Jurkat, Clone E6-1 (cell line): ENCODE results near the gene CATSPERD.
"Not testable (repeated sequence)": the region's sequence is repeated elsewhere in the genome, so short reads cannot be mapped to it uniquely, and the experiment has no call there.

Experiments
- DNase-seq: peaks from one replicate; pipeline ENCODE4 v3.0.0-alpha.2; 2011; ENCODE audit warnings: low read depth, low spot score
- H3K4me3 ChIP-seq: 2 replicates; pipeline ENCODE4 v1.5.1; 2011; ENCODE audit warnings: mild to moderate bottlenecking, low read length, control low read depth, moderate library complexity

The CATSPERD gene

DNA sequence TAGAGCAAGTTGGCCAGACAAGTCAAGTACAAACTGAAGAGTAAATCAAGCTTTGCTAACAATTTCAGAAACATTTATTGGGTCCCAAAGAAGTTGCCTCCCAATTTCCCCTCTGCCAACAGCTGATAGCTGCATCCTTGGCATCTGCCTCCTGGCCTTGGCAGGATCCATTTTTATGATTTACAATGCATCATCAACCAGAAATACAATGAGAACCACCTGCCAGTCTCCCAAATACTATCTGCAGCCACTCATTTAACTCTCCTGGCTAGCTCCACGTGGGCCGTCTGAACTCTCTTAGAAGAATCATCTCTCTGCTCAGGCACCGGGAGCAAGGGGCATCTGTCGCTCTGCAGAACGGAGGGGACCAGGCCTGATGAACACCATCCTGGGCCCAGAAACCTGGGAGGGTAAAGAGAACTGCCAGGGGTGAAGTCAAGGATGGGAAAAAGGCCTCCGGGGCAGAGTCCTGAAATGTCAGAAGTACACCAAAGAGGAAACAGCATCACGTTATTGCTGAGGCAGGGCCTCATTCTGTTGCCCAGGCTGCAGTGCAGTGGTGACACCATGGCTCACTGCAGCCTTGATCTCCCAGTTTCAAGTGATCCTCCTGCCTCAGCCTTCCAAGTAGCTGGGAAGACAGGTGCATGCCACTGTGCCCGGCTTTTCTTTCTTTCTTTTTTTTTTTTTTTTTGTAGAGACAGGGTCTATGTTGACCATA, 3.1 kb upstream of the CATSPERD start:
- no peak overlapping the region for H3K4me3 ChIP-seq
- no peak for DNase-seq

DNA sequence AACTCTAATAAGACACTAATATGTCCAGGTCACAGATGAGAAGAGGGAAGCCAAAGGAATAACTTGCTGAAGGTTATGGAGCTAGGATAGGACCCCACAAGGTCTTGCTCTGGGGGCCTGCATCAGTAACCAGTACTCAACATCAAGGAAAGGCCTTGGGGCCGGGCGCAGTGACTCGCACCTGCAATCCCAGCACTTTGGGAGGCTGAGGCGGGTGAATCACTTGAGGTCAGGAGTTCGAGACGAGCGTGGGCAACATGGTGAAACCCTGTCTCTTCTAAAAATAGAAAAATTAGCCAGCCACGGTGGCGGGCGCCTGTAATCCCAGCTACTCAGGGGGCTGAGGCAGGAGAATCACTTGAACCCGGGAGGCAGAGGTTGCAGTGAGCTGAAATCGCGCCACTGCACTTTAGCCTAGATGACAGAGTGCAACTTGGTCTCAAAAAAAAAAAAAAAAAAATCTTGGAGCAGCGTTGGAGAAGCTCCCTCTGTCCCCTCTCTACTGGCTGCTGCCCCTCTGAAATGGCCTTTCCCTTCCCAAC, 2.3 kb upstream of the CATSPERD start:
- no peak for DNase-seq
- H3K4me3 ChIP-seq, result peak overlapping the region; percentile 99

DNA sequence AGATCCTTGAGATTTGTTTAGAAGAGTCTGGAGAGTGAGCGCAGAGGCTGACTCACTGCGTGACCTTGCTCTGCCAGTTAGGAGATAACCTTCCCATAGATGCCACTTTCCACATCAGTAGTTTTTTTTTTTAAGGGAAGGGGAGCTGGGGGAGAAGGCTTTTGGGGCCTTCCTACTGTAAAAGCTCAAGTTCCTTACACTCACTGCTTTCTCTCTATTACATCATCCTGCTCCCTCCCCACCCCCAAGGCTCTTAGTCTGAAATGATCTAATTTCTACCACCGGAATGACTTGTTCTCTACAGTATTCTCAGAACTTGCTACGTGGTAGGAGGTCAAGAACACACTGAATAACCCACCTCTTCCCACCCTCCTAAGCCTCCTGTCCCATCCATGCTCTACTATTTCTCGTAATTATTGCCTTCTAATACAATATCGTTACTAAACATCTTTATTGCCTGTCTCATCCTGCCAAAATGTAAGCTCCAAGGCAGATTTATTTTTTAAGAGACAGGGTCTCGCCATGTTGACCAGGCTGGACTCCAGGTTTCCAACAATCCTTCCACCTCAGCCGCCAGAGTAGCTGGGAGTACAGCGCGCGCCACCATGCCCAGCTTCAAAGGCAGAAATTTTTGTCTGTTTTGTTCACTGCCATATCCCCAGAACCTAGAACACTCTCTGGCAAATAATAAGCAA, 1.7 kb upstream of the CATSPERD start:
- DNase-seq, result peak; percentile 32
- peak overlapping the region; percentile 99 for H3K4me3 ChIP-seq

DNA sequence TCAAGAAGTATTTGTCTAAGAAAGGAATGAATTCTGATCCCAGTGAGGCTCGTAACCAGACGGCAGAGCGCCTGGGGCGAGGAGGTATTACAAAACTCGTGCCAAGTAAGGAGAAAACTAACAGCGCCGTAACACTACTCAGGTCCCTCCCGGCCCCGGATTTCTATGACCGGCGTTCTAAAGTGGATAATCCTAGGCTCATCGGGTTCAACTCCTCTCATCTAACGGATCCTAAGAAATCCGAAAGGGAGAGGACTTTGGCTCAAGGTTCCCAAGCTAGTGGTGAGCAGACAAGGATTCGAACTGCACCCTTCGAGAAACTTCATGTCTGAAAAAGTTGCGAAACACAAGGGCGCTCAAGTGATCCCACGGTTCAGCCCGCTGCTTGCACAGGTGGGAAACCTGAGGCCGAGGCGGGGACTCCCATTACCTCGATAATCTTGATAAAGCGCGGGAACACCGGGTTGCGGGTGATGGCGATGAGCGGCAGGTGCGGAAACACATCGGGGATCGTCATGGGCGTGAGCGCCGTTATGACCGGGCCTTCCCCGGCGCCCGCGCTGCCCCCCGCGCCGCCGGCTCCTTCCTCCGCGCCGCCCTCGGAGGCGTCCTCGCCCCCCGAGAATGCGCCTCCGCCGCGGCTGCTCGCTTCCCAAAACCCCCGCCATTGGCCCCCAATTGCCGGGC, 1.0 kb upstream of the CATSPERD start:
- no peak for DNase-seq
- H3K4me3 ChIP-seq, result peak overlapping the region; percentile 99

DNA sequence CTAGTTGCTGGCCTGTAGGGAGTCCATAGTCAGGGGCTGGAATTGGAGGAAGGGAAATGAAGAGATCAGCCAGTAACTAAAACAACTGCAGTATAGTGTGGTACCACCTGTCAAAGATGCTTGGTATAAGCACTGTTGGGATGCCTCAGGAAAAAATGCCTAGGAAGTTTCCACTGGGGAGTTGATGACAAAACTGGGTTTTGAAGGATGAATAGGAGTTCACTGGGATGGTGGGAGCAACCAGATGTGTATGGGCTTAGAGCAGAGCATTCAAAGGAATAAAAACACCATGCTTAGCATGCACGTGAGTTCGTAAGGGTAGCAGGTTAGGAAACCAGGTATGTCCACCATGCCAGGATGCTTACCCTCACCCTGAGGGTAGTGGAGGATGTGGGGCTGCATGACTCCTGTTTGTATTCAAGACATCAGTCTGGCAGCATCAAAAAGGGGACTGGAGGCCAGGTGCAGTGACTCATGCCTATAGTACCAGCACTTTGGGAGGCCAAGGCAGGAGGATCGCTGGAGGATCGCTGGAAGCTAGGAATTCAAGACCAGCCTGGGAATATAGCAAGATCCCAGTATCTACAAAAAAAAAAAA, 7.1 kb downstream of the CATSPERD start:
- DNase-seq, result no peak
- H3K4me3 ChIP-seq, result no peak overlapping the region

DNA sequence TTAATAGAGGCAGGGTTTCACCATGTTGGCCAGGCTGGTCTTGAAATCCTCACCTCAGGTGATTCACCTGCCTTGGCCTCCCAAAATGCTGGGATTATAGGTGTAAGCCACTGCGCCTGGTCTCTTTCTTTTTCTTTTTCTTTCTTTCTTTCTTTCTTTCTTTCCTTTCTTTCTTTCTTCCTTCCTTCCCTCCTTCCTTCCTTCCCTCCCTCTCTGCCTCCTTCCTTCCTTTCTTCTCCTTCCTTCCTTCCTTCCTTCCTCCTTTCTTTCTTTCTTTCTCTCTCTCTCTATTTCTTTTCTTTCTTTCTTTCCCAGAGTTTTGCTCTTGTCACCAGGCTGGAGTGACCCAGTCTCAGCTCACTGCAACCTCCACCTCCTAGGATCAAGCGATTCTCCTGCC, 12.7 kb downstream of the CATSPERD start:
- not testable (repeated sequence) for DNase-seq, H3K4me3 ChIP-seq

DNA sequence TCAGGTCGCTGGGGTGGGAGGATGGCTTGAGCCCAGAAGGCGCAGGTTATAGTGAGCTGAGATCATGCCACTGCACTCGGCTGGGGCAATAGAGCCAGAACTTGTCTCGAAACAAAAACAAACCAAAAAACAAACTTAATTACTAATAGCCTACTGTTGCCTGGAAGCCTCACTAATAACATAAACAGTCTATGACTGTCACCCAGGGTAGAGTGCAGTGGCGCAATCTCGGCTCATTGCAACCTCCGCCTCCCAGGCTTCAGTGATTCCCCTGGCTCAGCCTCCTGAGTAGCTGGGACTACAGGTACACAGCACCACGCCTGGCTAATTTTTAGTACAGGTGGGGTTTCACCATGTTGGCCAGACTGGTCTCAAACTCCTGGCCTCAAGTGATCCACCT, 18.0 kb downstream of the CATSPERD start:
- DNase-seq, result no peak
- no peak overlapping the region for H3K4me3 ChIP-seq

DNA sequence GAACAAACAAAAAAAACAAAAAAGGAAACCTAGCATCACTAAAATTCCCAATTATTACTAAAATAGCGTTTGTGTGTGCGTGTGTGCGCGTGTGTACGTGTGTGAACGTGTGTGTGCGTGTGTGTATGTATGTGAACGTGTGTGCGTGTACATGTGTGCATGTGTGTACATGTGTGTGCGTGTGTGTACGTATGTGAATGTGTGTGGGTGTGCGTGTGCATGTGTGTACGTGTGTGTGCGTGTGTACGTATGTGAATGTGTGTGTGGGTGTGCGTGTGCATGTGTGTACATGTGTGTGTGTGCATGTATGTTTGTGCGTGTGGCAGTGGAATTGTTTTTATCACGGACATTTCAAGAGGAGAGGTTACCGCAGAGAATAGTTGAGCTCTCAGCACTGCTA, 21.6 kb downstream of the CATSPERD start:
- no peak overlapping the region for H3K4me3 ChIP-seq
- no peak for DNase-seq

DNA sequence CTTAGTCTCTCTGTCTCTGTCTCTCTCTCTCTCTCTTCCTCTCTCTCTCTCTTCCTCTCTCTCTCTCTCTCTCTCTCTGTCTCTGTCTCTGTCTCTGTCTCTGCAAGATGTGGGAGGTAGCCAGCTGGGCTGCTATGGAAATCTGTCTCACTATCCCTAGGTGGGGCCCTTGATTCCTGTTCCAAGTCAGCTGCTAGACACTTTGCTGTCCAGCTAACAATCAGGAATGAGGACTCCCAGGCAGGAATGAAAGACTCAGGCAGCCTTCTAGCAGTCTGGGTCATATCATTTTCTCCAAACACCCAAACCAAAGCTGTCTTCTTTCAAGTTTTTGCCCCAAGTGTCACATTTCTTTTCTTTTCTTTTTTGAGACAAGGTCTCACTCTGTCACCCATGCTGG, 23.2 kb downstream of the CATSPERD start:
- H3K4me3 ChIP-seq, result no peak overlapping the region
- DNase-seq, result no peak

DNA sequence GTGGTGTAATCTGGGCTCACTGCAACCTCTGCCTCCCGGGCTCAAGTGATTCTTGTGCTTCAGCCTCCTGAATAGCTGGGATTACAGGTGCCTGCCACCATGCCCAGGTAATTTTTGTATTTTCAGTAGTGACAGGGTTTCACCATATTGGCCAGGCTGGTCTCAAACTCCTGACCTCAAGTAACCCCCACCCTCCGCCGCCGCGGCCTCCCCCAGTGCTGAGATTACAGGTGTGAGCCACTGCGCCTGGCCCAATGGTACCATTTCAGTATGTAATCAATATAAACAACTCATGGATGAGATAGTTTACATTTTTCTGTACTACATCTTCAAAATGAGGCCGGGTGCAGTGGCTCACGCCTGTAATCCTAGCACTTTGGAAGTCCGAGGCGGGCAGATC, 24.6 kb downstream of the CATSPERD start:
- DNase-seq, H3K4me3 ChIP-seq: not testable (repeated sequence)

DNA sequence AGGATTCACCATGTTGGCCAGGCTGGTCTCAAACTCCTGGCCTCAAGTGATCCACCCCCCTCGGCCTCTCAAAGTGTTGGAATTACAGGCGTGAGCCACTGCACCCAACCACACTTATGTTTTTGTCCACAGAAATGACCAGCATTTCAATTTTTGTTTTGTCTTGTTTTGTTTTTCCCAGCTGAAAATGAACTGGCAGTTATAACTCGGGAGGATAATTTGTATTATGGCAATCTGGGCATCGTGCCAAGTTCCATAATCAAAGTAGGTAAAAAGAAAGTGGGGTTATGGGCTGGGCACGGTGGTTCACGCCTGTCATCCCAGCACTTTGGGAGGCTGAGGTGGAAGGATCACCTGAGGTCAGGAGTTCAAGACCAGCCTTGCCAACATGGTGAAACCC, 28.5 kb downstream of the CATSPERD start:
- H3K4me3 ChIP-seq, DNase-seq: not testable (repeated sequence)

DNA sequence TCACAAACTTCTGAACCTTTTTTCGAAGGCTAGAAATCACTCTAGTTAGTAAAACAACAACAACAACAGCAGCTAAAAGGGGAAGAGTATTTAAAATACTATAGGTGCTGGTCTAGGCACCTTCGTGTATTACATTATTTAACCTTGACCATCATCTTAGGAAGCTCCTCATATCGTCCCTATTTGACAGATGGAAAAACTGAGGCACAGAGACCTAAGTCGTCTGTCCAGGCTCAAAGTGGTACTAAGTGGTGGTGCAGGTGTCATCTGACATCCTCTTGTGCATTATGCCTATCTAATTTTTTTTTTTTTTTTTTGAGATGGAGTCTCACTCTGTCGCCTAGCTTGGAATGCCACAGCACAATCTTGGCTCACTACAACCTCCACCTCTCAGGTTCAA, 29.1 kb downstream of the CATSPERD start:
- DNase-seq, result no peak
- no peak overlapping the region for H3K4me3 ChIP-seq

DNA sequence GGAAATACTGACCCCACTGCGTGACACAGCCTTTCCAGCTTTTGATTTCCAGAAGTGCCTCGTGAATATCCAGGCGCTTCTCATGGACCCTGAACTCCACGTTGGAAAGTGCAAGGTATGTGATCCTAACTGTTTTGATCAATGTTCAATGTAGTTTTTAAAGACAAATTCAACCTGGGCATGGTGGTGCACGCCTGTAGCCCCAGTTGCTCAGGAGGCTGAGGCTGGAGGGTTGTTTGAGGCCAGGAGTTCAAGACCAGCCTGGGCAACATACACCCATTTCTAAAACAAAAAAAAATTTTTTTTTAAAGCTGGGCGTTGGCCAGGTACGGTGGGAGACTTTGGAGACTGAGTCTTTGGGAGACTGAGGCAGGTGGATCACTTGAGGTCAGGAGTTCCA, 31.3 kb downstream of the CATSPERD start:
- H3K4me3 ChIP-seq, result no peak overlapping the region
- DNase-seq, result no peak

DNA sequence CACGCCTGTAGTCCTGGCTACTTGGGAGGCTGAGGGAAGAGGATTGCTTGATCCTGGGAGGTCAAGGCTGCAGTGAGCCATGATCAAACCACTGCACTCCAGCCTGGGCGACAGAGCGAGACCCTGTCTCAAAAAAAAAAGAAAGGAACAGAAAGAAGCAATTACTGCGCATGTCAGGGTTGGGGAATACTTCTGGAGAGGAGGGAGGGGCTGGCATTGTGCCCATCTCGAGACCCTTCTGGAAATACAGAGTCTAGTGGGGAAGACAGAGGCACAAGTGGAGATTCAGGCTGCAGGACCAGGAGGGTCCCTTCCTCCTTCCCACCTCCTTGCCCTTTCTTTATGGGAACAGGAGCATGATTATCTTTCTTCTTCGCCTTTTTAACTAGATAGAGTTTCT, 33.3 kb downstream of the CATSPERD start:
- H3K4me3 ChIP-seq, result no peak overlapping the region
- no peak for DNase-seq

DNA sequence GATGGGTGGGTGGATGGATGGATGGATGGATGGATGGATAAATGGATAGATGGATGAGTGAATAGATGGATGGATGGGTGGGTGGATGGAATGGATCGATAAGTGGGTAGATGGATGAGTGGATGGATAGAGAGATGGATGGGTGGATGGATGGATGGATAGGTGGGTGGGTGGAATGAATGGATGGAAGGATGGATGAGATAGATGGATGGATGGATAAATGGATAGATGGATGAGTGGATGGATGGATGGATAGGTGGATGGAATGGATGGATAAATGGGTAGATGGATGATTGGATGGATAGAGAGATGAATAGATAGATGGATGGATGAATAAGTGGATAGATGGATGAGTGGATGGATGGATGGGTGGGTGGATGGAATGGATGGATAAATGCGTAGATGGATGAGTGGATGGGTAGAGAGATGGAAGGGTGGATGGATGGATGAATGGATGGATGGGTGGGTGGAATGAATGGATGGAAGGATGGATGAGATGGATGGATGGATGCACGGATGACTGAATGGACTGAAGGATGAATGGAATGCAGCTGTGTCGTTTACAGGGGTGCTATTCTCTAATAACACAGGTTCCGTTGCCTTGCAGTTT, 42.3 kb downstream of the CATSPERD start:
- H3K4me3 ChIP-seq, result no peak overlapping the region
- DNase-seq, result no peak

DNA sequence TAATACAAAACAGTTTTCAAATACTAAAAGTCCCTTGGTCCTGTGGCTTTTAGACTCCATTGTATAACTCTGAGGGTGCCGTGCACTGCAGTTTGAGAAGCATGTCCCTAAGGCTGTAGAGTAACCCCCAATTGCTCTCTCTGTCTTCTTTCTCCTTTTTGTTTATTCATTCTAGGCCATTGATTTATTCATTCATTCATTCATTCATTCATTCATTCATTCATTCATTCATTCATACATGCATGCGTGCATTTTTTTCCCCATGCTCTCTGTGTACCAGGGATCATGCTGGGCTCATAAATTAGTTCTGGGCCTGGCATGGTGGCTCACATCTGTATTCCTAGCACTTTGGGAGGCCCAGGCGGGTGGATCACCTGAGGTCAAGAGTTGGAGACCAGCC, 44.8 kb downstream of the CATSPERD start:
- no peak for DNase-seq
- H3K4me3 ChIP-seq, result no peak overlapping the region

DNA sequence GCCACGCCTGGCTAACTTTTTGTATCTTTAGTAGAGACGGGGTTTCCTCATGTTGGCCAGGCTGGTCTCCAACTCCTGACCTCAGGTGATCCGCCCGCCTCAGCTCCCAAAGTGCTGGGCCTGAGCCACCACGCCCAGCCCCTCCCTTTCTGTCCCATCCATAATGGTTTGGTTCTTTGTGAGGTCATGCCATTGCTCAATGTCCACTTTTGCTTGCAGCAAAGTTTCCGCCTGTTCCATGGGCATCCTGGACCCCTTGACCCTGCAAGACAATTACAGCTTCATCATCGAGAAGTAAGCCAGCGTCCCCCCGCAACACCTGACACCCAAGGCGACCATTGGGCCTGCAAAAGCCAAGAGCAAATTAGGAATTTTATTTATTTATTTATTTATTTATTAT, 47.5 kb downstream of the CATSPERD start:
- H3K4me3 ChIP-seq, result no peak overlapping the region
- no peak for DNase-seq

DNA sequence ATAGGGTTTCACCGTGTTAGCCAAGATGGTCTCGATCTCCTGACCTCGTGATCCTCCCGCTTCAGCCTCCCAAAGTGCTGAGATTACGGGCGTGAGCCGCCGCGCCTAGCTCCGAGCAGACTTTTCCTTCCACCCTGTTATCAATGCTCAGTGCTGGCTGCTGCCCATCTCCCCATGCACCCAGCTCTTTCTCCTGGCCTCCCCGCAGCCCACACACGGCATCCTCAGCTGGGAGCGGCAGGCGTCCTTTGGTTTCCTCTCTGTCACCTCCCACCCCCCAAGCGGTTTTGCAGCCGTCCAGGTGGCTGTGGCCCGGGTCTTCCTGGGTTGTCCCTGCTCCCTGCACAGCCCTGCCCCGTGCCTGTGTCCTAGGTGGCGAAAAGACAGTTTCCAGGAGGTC, 52.0 kb downstream of the CATSPERD start:
- DNase-seq, result no peak
- no peak overlapping the region for H3K4me3 ChIP-seq

DNA sequence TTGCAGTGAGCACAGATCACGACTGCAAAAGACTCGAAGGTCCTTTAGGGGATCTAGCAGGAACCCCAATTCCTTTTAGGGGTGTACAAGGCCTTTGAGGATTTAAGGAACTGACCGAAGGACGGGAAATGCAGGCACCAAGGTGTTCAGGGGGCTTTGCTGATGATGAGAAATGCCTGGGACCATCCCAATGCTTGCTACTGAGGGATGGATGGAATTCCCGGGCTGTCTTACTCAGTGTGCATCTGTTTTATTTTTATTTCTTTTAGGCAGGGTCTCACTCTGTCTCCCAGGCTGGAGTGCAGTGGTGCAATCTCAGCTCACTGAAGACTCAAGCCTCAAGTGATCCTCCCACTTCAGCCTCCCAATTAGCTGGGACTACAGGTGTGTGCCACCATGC, 52.8 kb downstream of the CATSPERD start:
- no peak for DNase-seq
- H3K4me3 ChIP-seq, result no peak overlapping the region
